ENCODE data around the gene SGCA.

Gene SGCA

DNA sequence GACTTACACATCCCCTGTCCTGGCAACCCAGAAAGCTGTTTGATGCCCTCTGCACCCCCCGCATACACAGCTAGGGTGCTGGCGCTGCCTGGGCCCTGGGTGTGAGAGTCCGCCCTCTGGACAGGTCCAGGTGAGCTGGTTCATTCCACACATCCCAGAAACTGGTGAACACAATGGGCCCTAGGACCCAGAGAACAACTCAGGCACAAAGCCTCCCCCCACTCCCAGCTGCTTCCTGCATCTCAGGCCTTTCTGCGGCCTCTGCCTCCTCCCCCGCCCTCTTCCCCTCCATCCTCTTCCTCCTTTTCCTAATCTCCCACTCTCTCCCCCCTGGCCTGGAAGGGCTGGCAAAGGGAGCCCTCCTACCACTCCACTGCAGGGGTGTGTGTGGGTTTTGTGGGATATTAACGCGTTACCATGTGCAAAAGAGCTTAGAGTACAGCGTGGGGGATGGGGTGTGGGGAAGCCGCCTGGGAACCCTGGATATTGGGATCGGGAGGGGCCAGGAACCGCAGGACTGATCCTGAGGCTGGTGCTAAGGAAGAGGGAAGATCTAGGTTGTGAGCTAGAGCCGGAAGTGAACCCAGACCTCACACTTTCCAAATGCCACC, 13.8 kb upstream of the SGCA start (continued):
- TF ChIP-seq MZF1 (tag by site-specific recombination; IDR thresholded peaks at IDR 0.05; ENCODE audit: borderline replicate concordance) (peak; percentile 76; the same call in 1 of the 2 replicates), BCL11B (tag by site-specific recombination; IDR thresholded peaks at IDR 0.05; ENCODE audit: low read depth) (peak; percentile 89), ZNF302 (tag by site-specific recombination; IDR thresholded peaks at IDR 0.05; ENCODE audit: low read depth) (no peak)

DNA sequence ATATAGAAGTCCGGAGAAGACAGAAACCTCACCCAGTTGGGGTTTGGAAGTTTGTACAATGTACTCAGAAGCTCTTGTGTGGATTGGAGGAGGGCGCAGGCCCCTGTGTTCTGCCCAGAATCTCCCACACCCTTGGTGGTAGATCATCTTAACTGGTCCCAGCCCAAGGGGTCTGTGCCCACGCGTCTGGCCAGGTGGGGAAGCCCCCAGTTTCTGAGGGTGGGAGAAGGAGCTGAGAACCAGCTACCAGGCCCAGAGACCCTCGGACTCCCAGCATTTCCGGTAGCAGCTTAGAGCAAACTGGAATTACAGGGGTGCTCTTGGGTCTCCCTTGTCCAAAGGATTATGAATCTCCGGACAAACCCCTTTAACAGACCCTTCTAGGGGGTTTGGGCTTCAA, 13.1 kb upstream of the SGCA start:
- Histone ChIP-seq H3K9me3 (ENCODE audit: control insufficient read depth, insufficient read depth, low read depth, low read length) (no peaks in the 10 kb centered on the region), H3K4me1 (ENCODE audit: control insufficient read depth, insufficient read depth, low read length) (peaks cover 10% of the 10 kb centered on the region; the same call in 1 of the 2 replicates), H3K27ac (ENCODE audit: extremely low read depth, low read depth, low read length) (peak overlapping the region; percentile 51; the same call in 1 of the 2 replicates), H3K4me3 (ENCODE audit: low read depth, low read length) (no peak overlapping the region), H3K36me3 (ENCODE audit: control insufficient read depth in 2 of 2, insufficient read depth in 1 of 2, low read length in 2 of 2) (peaks cover 0 to 5% of the 10 kb centered on the region in 2 experiments; a peak in 1 of 3 replicates)
- ChIA-PET CTCF (interaction anchor here (0.7 to 7.4 kb wide), 19 partner anchors 9 to 320 kb away, joined by 3 to 105 read pairs (median 5); partner anchors contain the start of genes COL1A1 and PDK2), POLR2A (interaction anchor here (1.3 to 3.0 kb wide), 8 partner anchors 9 to 58 kb away, joined by 8 to 30 read pairs (median 10); partner anchors contain the start of genes PDK2 and SGCA)
- no peak for TF ChIP-seq MZF1 (tag by site-specific recombination; IDR thresholded peaks at IDR 0.05; ENCODE audit: borderline replicate concordance)
- TF ChIP-seq ZNF473 (tag by site-specific recombination; IDR thresholded peaks at IDR 0.05) = no peak
- TF ChIP-seq HOXD13 (CRISPR knock-in tag; IDR thresholded peaks at IDR 0.05; ENCODE audit: borderline replicate concordance) = no peak
- TF ChIP-seq OVOL3 (tag by site-specific recombination; IDR thresholded peaks at IDR 0.05) = no peak
- no peak for TF ChIP-seq ZNF184 (tag by site-specific recombination; IDR thresholded peaks at IDR 0.05)
- no peak for TF ChIP-seq ZSCAN30 (tag by site-specific recombination; IDR thresholded peaks at IDR 0.05)
- no peak for TF ChIP-seq ZNF529 (tag by site-specific recombination; IDR thresholded peaks at IDR 0.05; ENCODE audit: insufficient replicate concordance)
- TF ChIP-seq ZNF768 (tag by site-specific recombination; IDR thresholded peaks at IDR 0.05) = no peak
- no peak for TF ChIP-seq ZNF37A (tag by site-specific recombination; IDR thresholded peaks at IDR 0.05)
- TF ChIP-seq, protein P1, sequence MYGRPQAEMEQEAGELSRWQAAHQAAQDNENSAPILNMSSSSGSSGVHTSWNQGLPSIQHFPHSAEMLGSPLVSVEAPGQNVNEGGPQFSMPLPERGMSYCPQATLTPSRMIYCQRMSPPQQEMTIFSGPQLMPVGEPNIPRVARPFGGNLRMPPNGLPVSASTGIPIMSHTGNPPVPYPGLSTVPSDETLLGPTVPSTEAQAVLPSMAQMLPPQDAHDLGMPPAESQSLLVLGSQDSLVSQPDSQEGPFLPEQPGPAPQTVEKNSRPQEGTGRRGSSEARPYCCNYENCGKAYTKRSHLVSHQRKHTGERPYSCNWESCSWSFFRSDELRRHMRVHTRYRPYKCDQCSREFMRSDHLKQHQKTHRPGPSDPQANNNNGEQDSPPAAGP (tag by site-specific recombination; IDR thresholded peaks at IDR 0.05) = no peak
- TF ChIP-seq ZNF621 (tag by site-specific recombination; IDR thresholded peaks at IDR 0.05) = no peak
- no peak for TF ChIP-seq ZNF394 (tag by site-specific recombination; IDR thresholded peaks at IDR 0.05; ENCODE audit: borderline replicate concordance)
- no peak for TF ChIP-seq ZNF510 (tag by site-specific recombination; IDR thresholded peaks at IDR 0.05; ENCODE audit: insufficient replicate concordance)
- TF ChIP-seq ZNF146 (tag by site-specific recombination; IDR thresholded peaks at IDR 0.05) = no peak
- no peak for TF ChIP-seq ZNF169 (tag by site-specific recombination; IDR thresholded peaks at IDR 0.05)
- no peak for TF ChIP-seq ZBTB7A (tag by site-specific recombination; IDR thresholded peaks at IDR 0.05; ENCODE audit: low read depth)

- CTCF ChIA-PET = interaction anchor here (0.6 to 6.7 kb wide), 8 partner anchors 24 to 589 kb away, joined by 3 to 41 read pairs (median 4); partner anchors contain the start of gene PDK2
These were observed 11.9 kb upstream of the SGCA start for GRCh38 chr17:50153650-50154575.

More at GRCh38 chr17:50153650-50154575, 11.9 kb upstream of the SGCA start:
- H3K36me3 ChIP-seq (ENCODE audit: control insufficient read depth in 2 of 2, insufficient read depth in 1 of 2, low read length in 2 of 2) = no peaks in the 10 kb centered on the region
- POLR2A ChIA-PET = no interaction called here
- H3K4me3 ChIP-seq (ENCODE audit: low read depth, low read length) = no peak overlapping the region
- peaks cover 3% of the 10 kb centered on the region; the same call in 1 of the 2 replicates for H3K4me1 ChIP-seq (ENCODE audit: control insufficient read depth, insufficient read depth, low read length)
- no peak overlapping the region for H3K27ac ChIP-seq (ENCODE audit: extremely low read depth, low read depth, low read length)
- H3K9me3 ChIP-seq (ENCODE audit: control insufficient read depth, insufficient read depth, low read depth, low read length) = no peaks in the 10 kb centered on the region
- TF ChIP-seq ZNF473 (tag by site-specific recombination; IDR thresholded peaks at IDR 0.05) (no peak), ZBTB17 (tag by site-specific recombination; IDR thresholded peaks at IDR 0.05) (0 out of 2 replicates have a peak, but pooled peaks have one; percentile 17)
